ENCODE measurements around the gene NUP210.

DNA sequence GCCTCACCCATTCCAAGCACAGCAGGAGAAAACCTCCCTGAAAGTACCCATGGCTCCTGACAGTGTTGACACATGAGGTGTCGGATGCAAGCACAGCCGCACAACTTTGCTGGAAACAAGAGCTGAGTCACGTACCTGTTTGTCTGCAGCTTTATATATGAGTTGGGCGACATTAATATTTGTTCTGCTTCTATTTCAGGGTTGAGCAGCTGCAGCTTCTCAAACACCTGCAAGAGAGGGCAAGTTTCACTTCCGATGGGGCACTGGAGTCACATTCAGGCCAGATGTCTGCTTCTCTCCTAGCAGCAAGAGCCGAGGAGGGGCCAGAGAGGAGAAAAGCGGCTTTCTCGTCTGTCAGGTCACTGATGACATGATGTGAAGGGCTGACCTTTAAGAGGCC is 88.0 kb downstream of the NUP210 start:
- TF ChIP-seq, protein P1, sequence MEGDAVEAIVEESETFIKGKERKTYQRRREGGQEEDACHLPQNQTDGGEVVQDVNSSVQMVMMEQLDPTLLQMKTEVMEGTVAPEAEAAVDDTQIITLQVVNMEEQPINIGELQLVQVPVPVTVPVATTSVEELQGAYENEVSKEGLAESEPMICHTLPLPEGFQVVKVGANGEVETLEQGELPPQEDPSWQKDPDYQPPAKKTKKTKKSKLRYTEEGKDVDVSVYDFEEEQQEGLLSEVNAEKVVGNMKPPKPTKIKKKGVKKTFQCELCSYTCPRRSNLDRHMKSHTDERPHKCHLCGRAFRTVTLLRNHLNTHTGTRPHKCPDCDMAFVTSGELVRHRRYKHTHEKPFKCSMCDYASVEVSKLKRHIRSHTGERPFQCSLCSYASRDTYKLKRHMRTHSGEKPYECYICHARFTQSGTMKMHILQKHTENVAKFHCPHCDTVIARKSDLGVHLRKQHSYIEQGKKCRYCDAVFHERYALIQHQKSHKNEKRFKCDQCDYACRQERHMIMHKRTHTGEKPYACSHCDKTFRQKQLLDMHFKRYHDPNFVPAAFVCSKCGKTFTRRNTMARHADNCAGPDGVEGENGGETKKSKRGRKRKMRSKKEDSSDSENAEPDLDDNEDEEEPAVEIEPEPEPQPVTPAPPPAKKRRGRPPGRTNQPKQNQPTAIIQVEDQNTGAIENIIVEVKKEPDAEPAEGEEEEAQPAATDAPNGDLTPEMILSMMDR (conservative IDR thresholded peaks at IDR 0.05; ENCODE audit: low read depth in 2 of 2): no peak
- TF ChIP-seq EZH2phosphoT487 (IDR thresholded peaks at IDR 0.05; ENCODE audit: unreplicated experiment) (no peak), ZNF114 (CRISPR knock-in tag; IDR thresholded peaks at IDR 0.05) (no peak), POLR2AphosphoS5 (IDR thresholded peaks at IDR 0.05; ENCODE audit: low read depth) (no peak), EZH2 (IDR thresholded peaks at IDR 0.05; ENCODE audit: low read depth, unreplicated experiment) (no peak)

All from GM23338 (cell line).